Lower leg skin (tissue), 3 donors: Measurements from ENCODE around the gene TRPC4.

Source experiments
- POLR2A ChIP-seq, 2 donors: fragments of 450-650 bp; IDR thresholded peaks; one replicate each; pipeline ENCODE4 v1.6.1; 2016 to 2017; ENCODE audit warnings: antibody characterized with exemption in 2 of 2, mild to moderate bottlenecking in 1 of 2, moderate library complexity in 1 of 2
- TF ChIP-seq, protein P1 (sequence below), 3 donors: fragments of 450-650 bp; IDR thresholded peaks; one replicate each; pipeline ENCODE4 v1.5.1; 2016; ENCODE audit warnings: antibody characterized with exemption in 3 of 3, mild to moderate bottlenecking in 3 of 3, moderate library complexity in 2 of 3

DNA sequence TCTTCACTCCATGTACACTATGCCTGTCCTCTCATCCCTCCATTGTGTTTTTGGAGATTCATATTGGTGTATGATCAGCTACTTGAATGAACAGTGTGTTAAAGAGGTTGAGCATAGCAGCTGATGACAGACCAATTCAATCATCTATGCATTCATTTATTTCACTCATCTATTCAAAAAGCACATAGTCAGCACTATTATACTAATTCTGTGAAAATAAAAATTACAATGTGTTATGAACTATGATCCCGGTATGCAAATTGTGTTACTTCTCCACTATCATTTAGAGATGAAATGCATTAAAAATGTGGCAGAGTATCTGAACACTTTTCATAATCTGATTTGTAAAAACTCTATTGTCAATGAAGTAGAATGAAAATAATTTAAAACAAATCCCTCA lies 5.9 kb downstream of the TRPC4 start:
- TF ChIP-seq, protein P1, sequence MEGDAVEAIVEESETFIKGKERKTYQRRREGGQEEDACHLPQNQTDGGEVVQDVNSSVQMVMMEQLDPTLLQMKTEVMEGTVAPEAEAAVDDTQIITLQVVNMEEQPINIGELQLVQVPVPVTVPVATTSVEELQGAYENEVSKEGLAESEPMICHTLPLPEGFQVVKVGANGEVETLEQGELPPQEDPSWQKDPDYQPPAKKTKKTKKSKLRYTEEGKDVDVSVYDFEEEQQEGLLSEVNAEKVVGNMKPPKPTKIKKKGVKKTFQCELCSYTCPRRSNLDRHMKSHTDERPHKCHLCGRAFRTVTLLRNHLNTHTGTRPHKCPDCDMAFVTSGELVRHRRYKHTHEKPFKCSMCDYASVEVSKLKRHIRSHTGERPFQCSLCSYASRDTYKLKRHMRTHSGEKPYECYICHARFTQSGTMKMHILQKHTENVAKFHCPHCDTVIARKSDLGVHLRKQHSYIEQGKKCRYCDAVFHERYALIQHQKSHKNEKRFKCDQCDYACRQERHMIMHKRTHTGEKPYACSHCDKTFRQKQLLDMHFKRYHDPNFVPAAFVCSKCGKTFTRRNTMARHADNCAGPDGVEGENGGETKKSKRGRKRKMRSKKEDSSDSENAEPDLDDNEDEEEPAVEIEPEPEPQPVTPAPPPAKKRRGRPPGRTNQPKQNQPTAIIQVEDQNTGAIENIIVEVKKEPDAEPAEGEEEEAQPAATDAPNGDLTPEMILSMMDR (IDR thresholded peaks at IDR 0.05) = no peak
- TF ChIP-seq POLR2A (IDR thresholded peaks at IDR 0.05) = no peak
